Type B pancreatic cell (in vitro differentiated cells): Measurements from ENCODE around the gene GPATCH11. TPM values are rescaled to one million over a fixed set of nuclear protein-coding genes. Genes with fewer than 3 reads are reported as not detected.

Experiments used
- DNase-seq: peaks from one replicate; pipeline ENCODE4 v3.0.0; 2021; ENCODE audit warnings: mixed read lengths; ENCODE audit not compliant: unreplicated experiment; ENCODE audit errors: extremely low spot score
- H3K27ac Mint-ChIP-seq: 2 replicates; pipeline ENCODE4 v1.8.0; 2021; ENCODE audit warnings: mild to moderate bottlenecking, mixed read lengths
- H3K27me3 Mint-ChIP-seq: 2 replicates; pipeline ENCODE4 v1.8.0; 2021; ENCODE audit warnings: mixed read lengths
- H3K36me3 Mint-ChIP-seq: 2 replicates; pipeline ENCODE4 v1.8.0; 2021; ENCODE audit warnings: mixed read lengths
- H3K4me1 Mint-ChIP-seq: one replicate; pipeline ENCODE4 v1.8.0; 2021; ENCODE audit warnings: mixed read lengths; ENCODE audit not compliant: unreplicated experiment
- H3K4me3 Mint-ChIP-seq: 2 replicates; pipeline ENCODE4 v1.8.0; 2021; ENCODE audit warnings: mild to moderate bottlenecking, mixed read lengths
- H3K9me3 Mint-ChIP-seq: 2 replicates; pipeline ENCODE4 v1.8.0; 2021; ENCODE audit warnings: mixed read lengths
- CTCF ChIP-seq: fragments of 200-600 bp; sonication (generic); conservative IDR thresholded peaks from 2 replicates; pipeline ENCODE4 v1.5.0; 2021; ENCODE audit warnings: antibody characterized with exemption, mild to moderate bottlenecking
- total RNA-seq: library from RNA; stranded (reverse); gene quantifications from 2 replicates; pipeline ENCODE4 v1.2.1, GENCODE V29; 2021; ENCODE audit warnings: low replicate concordance

GPATCH11 gene
- total RNA-seq, 1 donor from 2014 or later: 7.8 TPM

- Mint-ChIP-seq H3K4me3 (no peak overlapping the region), H3K27ac (no peak overlapping the region), H3K4me1 (no peaks in the 10 kb centered on the region), H3K27me3 (no peaks in the 10 kb centered on the region), H3K36me3 (peaks cover 32% of the 10 kb centered on the region), H3K9me3 (no peaks in the 10 kb centered on the region)
- TF ChIP-seq CTCF: no peak
- no peak for DNase-seq
Measured at GRCh38 chr2:37104178-37104577, 19.9 kb downstream of the GPATCH11 start.

- H3K27ac Mint-ChIP-seq: no peak overlapping the region
Measured at GRCh38 chr2:37105150-37105549, 20.8 kb downstream of the GPATCH11 start.

GRCh38 chr2:37109523-37109922, 25.2 kb downstream of the GPATCH11 start:
- H3K36me3 Mint-ChIP-seq: peaks cover 36% of the 10 kb centered on the region
- no peak overlapping the region for H3K27ac Mint-ChIP-seq
- no peaks in the 10 kb centered on the region for H3K9me3 Mint-ChIP-seq
- H3K4me1 Mint-ChIP-seq: no peaks in the 10 kb centered on the region
- no peak overlapping the region for H3K4me3 Mint-ChIP-seq
- DNase-seq: no peak
- no peaks in the 10 kb centered on the region for H3K27me3 Mint-ChIP-seq
- TF ChIP-seq CTCF: no peak

More at GRCh38 chr2:37105150-37105549, 20.8 kb downstream of the GPATCH11 start:
- no peaks in the 10 kb centered on the region for H3K4me1 Mint-ChIP-seq
- H3K27me3 Mint-ChIP-seq: no peaks in the 10 kb centered on the region
- peaks cover 33% of the 10 kb centered on the region for H3K36me3 Mint-ChIP-seq
- no peak for DNase-seq
- TF ChIP-seq CTCF: no peak
- no peaks in the 10 kb centered on the region for H3K9me3 Mint-ChIP-seq
- no peak overlapping the region for H3K4me3 Mint-ChIP-seq

- TF ChIP-seq CTCF: no peak
- H3K36me3 Mint-ChIP-seq: peaks cover 30% of the 10 kb centered on the region
- no peaks in the 10 kb centered on the region for H3K4me1 Mint-ChIP-seq
- no peak overlapping the region for H3K27ac Mint-ChIP-seq
- no peak overlapping the region for H3K4me3 Mint-ChIP-seq
- H3K9me3 Mint-ChIP-seq: no peaks in the 10 kb centered on the region
- H3K27me3 Mint-ChIP-seq: no peaks in the 10 kb centered on the region
- no peak for DNase-seq
Measured at GRCh38 chr2:37110306-37111212, 26.2 kb downstream of the GPATCH11 start.

- H3K4me1 Mint-ChIP-seq: no peaks in the 10 kb centered on the region
- TF ChIP-seq CTCF: no peak
- no peaks in the 10 kb centered on the region for H3K27me3 Mint-ChIP-seq
- no peak for DNase-seq
- no peaks in the 10 kb centered on the region for H3K9me3 Mint-ChIP-seq
- no peak overlapping the region for H3K27ac Mint-ChIP-seq
- H3K36me3 Mint-ChIP-seq: peaks cover 27% of the 10 kb centered on the region
- H3K4me3 Mint-ChIP-seq: no peak overlapping the region
Measured at GRCh38 chr2:37111958-37112357, 27.6 kb downstream of the GPATCH11 start.
